ENCODE data around the gene BMPR1B.

GRCh38 chr4:94804650-94805049, 46.9 kb downstream of the BMPR1B start:
- TF ChIP-seq CTCF (IDR thresholded peaks at IDR 0.05; ENCODE audit: borderline replicate concordance, extremely low read depth, low read length, poor library complexity, severe bottlenecking) = no peak
- TF ChIP-seq EZH2 (IDR thresholded peaks at IDR 0.05; ENCODE audit: borderline replicate concordance, low read depth, low read length, severe bottlenecking) = no peak

All from DND-41 (cell line).